ENCODE measurements around the gene FOXL3.

Gene FOXL3

GRCh38 chr7:266851-267840 lies 22.8 kb upstream of the FOXL3 start:
- DNase-seq (ENCODE audit: low read depth in 2 of 2) = no peak

- DNase-seq (ENCODE audit: low read depth in 2 of 2) = no peak
These were observed 21.0 kb upstream of the FOXL3 start for GRCh38 chr7:268991-269390.

- DNase-seq (ENCODE audit: low read depth in 2 of 2) = no peak
These were observed 20.2 kb upstream of the FOXL3 start for GRCh38 chr7:269721-270120.

GRCh38 chr7:270351-270983 lies 19.5 kb upstream of the FOXL3 start:
- no peak for DNase-seq (ENCODE audit: low read depth in 2 of 2)

GRCh38 chr7:271266-272107 lies 18.5 kb upstream of the FOXL3 start:
- no peak for DNase-seq (ENCODE audit: low read depth in 2 of 2)

GRCh38 chr7:272108-272615 lies 17.8 kb upstream of the FOXL3 start:
- no peak for DNase-seq (ENCODE audit: low read depth in 2 of 2)

- no peak for DNase-seq (ENCODE audit: low read depth in 2 of 2)
These were observed 17.3 kb upstream of the FOXL3 start for GRCh38 chr7:272631-273030.

- no peak for DNase-seq (ENCODE audit: low read depth in 2 of 2)
These were observed 16.6 kb upstream of the FOXL3 start for GRCh38 chr7:273327-273726.

GRCh38 chr7:274266-274665 lies 15.7 kb upstream of the FOXL3 start:
- DNase-seq (ENCODE audit: low read depth in 2 of 2) = no peak

GRCh38 chr7:276230-276835 lies 13.6 kb upstream of the FOXL3 start:
- DNase-seq (ENCODE audit: low read depth in 2 of 2) = no peak

- DNase-seq (ENCODE audit: low read depth in 2 of 2) = no peak
These were observed 12.7 kb upstream of the FOXL3 start for GRCh38 chr7:277228-277627.

GRCh38 chr7:278081-278480 lies 11.9 kb upstream of the FOXL3 start:
- no peak for DNase-seq (ENCODE audit: low read depth in 2 of 2)

GRCh38 chr7:279821-280220 lies 10.1 kb upstream of the FOXL3 start:
- no peak for DNase-seq (ENCODE audit: low read depth in 2 of 2)

- no peak for DNase-seq (ENCODE audit: low read depth in 2 of 2)
These were observed 9.5 kb upstream of the FOXL3 start for GRCh38 chr7:280461-280860.

GRCh38 chr7:281637-282036 lies 8.3 kb upstream of the FOXL3 start:
- DNase-seq (ENCODE audit: low read depth in 2 of 2) = no peak

GRCh38 chr7:282621-283020 lies 7.3 kb upstream of the FOXL3 start:
- DNase-seq (ENCODE audit: low read depth in 2 of 2) = no peak

- DNase-seq (ENCODE audit: low read depth in 2 of 2) = no peak
These were observed 4.9 kb upstream of the FOXL3 start for GRCh38 chr7:284762-285722.

- no peak for DNase-seq (ENCODE audit: low read depth in 2 of 2)
These were observed 4.2 kb upstream of the FOXL3 start for GRCh38 chr7:285731-286130.

GRCh38 chr7:286266-286665 lies 3.7 kb upstream of the FOXL3 start:
- DNase-seq (ENCODE audit: low read depth in 2 of 2) = no peak

GRCh38 chr7:288671-289101 lies 1.3 kb upstream of the FOXL3 start:
- no peak for DNase-seq (ENCODE audit: low read depth in 2 of 2)

Data from stimulated activated CD8-positive, alpha-beta memory T cell treated with anti-CD3 and anti-CD28 coated beads, Interleukin-2, amount 100 ng/mL, for 48 hours (primary cell).